Loucy (cell line): Measurements from ENCODE around the gene PCBD2.

Source experiments
- CTCF ChIP-seq: fragments of 200-600 bp; sonication (generic); conservative IDR thresholded peaks from 2 replicates; pipeline ENCODE4 v1.5.1; 2014; ENCODE audit warnings: mild to moderate bottlenecking, antibody characterized with exemption, low read length
- EZH2phosphoT487 ChIP-seq: fragments of 200-600 bp; IDR thresholded peaks from 2 replicates; pipeline ENCODE4 v1.6.1; 2018; ENCODE audit warnings: antibody characterized with exemption, mild to moderate bottlenecking, moderate library complexity, borderline replicate concordance

DNA sequence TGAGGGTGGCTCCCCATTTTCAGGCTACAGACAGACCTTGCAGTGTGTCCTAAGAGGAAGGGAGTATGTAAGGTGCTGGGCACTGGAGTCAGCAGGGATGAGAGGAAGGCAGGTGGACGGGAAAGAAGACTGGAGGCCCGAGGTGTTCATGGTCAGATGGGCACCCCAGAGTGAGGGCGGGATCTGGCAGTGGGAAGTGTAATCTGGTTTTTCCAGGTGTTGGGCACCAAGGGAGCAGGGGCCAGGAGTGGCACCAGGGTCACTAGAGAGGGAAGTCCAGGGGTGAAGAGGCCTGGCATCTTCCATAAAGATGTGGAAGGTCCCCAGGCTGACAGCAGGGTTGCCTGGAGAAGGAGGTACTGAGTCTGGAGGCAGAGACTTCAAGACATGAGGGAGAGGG is 99.4 kb downstream of the PCBD2 start:
- no peak for TF ChIP-seq CTCF
- no peak for TF ChIP-seq EZH2phosphoT487
